ENCODE measurements around the gene EZH1.

Gene EZH1

GRCh38 chr17:42744806-42745617 lies at the start of gene EZH1:
Gene EZH1, minus strand, starts transcription at chr17:42745040. Its CDS starts 16,099 bp downstream, at chr17:42728941.
- peak; percentile 93 for DNase-seq (ENCODE audit: low spot score)

GRCh38 chr17:42792545-42792944 lies 47.7 kb upstream of the EZH1 start:
- DNase-seq (ENCODE audit: low spot score): no peak

GRCh38 chr17:42791948-42792347 lies 47.1 kb upstream of the EZH1 start:
- DNase-seq (ENCODE audit: low spot score): no peak

- no peak for DNase-seq (ENCODE audit: low spot score)
These were observed 42.4 kb upstream of the EZH1 start for GRCh38 chr17:42787266-42787665.

GRCh38 chr17:42784811-42785592 lies 40.2 kb upstream of the EZH1 start:
- no peak for DNase-seq (ENCODE audit: low spot score)

- no peak for DNase-seq (ENCODE audit: low spot score)
These were observed 39.6 kb upstream of the EZH1 start for GRCh38 chr17:42784409-42784808.

GRCh38 chr17:42783791-42784138 lies 38.9 kb upstream of the EZH1 start:
- no peak for DNase-seq (ENCODE audit: low spot score)

- DNase-seq (ENCODE audit: low spot score): no peak
These were observed 38.4 kb upstream of the EZH1 start for GRCh38 chr17:42783062-42783790.

- no peak for DNase-seq (ENCODE audit: low spot score)
These were observed 37.6 kb upstream of the EZH1 start for GRCh38 chr17:42782166-42783061.

GRCh38 chr17:42781639-42782165 lies 36.9 kb upstream of the EZH1 start:
- no peak for DNase-seq (ENCODE audit: low spot score)

GRCh38 chr17:42780851-42781638 lies 36.2 kb upstream of the EZH1 start:
- DNase-seq (ENCODE audit: low spot score): no peak

- no peak for DNase-seq (ENCODE audit: low spot score)
These were observed 35.4 kb upstream of the EZH1 start, which contains the start of gene WNK4 for GRCh38 chr17:42779936-42780850. Gene WNK4, plus strand, starts transcription at chr17:42780610. Its CDS starts 89 bp downstream, at chr17:42780699.

GRCh38 chr17:42779304-42779935 lies 34.6 kb upstream of the EZH1 start:
- DNase-seq (ENCODE audit: low spot score): no peak

GRCh38 chr17:42778570-42778969 lies 33.7 kb upstream of the EZH1 start:
- DNase-seq (ENCODE audit: low spot score): no peak

GRCh38 chr17:42775534-42776098 lies 30.8 kb upstream of the EZH1 start:
- DNase-seq (ENCODE audit: low spot score): no peak

GRCh38 chr17:42774066-42774745 lies 29.4 kb upstream of the EZH1 start:
- no peak for DNase-seq (ENCODE audit: low spot score)

- peak; percentile 87 for DNase-seq (ENCODE audit: low spot score)
These were observed 28.6 kb upstream of the EZH1 start, which contains the start of gene VPS25 for GRCh38 chr17:42773290-42774035. Gene VPS25, plus strand, starts transcription at chr17:42773449. Its CDS starts 27 bp downstream, at chr17:42773476.

Measured in Ammon's horn (tissue), 1 donor.